NOMO-1 (cell line): ENCODE data around the gene DLG5.

Source experiments
- DNase-seq, 2 experiments: peaks; one replicate each; lab custom pipeline; 2025; ENCODE audit not compliant: unreplicated experiment in 2 of 2; lab: John Stamatoyannopoulos, UW

DLG5 gene

DNA sequence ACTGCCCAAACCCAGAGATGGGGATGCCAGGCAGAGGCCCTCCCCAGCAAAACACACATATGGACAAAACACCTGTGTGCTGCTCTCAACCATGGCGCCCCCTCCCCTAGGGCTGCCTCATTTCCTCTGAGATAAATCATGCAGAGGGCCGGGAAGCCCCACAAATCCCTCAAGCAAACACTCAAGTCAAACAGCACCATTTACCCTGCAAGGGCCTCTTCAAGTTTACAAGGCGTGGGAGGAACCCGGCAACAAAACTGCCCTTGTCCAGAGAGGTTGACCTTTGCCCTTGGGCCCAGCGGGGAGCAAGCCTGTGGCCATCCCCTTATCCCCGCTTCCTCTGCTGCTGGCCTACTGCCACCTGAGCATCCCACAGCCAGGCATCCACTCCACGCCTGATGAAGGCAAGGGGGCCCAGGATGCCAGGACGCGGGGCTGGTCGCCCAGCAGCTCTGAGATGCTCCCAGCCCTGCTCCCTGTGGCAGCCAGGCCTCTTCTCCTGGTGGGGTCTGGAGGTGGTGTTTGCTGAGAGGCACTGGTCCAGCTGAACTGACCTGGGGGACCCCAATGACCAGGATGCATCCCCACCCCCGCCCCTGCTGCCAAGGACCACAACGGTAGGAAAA lies 77.4 kb downstream of the DLG5 start:
- no peak for DNase-seq

DNA sequence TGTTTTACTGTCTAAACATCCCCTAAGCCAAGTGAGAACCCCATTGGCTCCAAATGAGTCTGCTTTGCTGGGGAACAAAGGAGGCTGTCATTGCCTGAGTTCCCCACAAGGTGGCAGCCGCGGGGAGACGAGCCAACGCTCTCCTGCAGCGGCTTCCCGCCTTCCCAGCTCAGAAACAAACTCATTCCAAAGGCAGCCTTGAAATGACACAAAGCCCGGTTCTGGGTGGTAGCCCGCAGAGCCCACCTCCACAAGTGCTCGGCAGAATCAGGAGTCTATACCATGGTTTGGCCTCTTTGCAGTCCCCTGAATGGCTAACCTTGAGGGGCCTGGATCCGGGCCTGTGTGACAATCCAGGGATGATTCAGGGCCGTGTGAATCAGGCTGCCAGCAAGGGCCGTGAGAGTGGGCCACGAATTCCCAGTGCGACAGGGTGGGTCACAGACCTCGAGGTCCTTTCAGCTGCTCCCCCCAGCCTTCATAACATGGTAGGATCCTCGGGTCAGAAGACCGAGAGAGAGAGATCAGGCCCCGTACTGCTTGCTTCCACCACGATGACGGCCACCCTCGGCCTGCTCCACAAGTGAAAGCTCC lies 79.7 kb downstream of the DLG5 start:
- DNase-seq: peak; percentile 7 to 26

DNA sequence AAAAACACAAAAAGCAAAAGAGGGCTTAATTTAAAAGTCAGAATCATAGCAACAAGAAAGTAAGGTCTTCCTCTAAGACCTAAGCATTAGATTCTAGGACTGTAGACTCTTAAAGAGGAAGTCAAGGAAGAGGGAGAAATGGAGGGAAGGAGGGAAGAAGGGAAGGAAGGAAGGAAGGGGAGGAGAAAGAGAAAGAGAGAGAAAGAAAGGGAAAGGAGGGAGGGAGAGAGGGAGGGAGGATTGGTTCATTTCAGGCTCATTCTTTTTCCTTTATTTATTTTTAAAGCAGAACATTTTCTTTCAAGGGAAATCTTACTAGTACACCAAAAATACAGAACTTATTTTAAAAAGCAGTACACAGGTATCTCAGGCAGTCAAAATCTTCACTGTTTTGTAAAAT lies 81.1 kb downstream of the DLG5 start:
- DNase-seq: no peak

DNA sequence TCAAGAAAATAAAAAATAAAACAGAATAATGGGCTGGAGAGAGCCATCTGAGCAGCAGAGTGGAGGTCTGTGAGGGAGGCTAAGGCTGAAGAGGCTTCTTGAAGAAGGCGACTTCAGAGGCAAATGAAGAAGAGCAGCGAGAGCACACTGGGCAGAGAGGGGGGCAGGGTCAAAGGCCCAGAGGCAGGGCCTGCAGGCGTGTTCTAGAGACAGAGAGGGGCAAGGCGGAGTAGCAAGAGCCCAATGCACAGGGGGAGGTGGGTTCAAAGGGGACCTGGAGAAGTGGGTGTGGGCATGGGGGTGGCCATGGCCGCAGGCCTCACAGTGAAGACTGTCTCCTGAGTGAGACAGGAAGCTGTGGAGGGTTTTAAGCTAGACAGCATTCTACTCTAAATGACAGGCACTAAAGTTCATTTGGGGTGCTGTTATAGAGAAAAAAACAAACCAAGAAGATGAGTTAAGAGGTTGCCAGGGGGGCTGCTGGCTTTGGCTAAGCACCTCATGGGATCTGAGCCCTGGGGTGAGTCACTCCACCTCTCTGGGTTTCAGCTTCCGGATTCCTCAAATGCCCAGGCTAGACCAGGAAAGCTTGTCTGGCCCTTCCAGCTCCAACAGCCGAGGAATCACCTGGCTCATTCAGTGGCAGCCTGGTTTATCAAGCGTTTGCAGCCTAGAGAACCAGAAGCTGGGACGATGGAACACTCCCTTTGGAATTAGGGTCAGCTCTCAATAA lies 81.7 kb downstream of the DLG5 start:
- no peak for DNase-seq

DNA sequence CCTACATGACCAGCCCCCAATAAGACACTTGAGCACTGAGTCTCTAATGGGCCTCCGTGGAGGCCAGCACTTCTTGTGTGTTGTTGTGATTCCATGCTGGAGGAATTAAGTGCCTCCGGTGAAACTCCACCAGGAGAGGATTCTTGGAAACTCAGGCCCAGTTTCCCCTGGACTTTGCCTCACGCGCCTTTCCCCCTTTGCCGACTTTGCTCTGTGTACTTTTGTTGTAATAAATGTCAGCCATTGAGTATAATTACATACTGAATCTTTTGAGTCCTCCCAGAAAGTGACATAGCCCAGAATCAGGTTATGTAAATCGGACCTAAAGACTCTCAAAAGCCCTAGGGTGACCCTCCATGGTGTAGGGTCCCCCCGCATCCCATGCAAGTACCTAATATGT lies 82.4 kb downstream of the DLG5 start:
- DNase-seq: no peak

DNA sequence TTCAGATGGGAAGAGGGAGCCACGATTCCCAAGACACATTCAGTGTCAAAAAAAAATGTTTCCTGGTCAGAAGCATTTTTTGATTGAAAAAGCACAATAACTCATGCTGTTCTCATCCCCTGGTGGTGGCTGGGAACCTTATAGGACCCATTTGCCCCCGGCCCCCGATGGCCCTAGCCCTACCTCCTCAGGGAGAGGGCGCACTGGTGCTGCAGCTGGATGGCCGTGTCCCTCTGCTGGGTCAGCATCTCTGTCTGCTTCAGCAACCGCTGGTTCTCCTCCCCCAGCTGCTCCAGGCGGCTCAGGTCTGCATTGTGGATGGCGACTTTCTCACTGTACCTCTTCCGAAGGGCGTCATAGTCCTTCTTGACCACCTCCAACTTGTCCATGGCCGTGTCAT lies 83.3 kb downstream of the DLG5 start:
- DNase-seq: no peak

DNA sequence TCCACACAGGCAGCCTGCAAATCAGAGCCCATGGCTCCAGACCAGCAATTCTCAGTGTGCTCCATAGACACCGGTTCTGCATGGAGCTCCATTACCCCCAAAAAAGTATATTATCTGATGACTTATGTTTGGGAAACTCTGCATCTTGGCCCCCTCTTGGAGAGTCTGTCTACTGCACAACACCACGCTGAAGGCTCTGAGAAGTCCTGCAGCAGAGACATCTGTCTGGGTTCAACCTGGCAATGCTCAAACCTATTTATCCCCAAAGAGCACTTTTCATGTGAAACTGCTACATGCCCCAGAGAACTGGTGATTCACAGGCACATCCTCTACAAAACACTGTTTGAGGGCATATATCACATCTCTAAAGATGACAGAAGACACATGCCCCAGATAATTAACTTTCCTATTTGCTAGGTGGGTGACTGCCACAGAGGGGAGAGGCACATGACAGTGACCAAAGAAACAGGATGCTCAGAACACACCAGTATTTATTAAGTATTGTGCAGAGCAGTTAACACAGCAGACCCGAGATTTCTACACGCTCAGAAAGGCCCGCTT lies 83.8 kb downstream of the DLG5 start:
- DNase-seq: no peak

DNA sequence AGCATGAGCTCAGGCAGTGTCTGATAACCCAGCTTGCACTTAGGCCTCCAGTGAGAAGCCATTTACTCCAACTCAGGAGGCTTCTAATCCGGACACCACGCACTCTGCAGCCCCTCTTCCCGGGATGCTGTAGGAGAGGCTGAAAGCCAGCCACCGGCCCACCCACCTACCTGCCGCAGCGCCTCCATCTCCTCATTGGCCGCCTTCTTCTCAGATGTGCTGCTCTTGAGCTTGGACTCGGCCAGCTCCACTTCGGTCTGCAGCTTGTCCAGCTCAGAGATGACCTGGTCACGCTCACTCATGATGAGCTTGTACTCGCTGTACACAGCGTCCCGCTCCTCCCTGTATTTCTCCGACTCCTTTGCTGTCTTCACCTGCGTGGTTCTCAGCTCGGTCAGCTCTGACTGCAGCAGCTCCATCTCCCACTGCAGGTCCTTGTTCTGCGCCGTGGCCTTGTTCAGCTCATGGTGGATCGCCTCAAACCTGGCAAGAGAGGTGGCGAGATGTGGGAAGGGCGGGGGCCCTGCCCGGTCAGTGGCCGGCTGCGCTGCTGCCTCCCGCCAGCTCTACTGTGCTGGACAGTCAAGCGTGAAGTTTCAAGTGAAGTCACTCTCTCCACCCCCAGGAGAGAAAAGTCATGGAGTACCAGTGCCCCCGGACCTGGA lies 84.7 kb downstream of the DLG5 start:
- DNase-seq: no peak

DNA sequence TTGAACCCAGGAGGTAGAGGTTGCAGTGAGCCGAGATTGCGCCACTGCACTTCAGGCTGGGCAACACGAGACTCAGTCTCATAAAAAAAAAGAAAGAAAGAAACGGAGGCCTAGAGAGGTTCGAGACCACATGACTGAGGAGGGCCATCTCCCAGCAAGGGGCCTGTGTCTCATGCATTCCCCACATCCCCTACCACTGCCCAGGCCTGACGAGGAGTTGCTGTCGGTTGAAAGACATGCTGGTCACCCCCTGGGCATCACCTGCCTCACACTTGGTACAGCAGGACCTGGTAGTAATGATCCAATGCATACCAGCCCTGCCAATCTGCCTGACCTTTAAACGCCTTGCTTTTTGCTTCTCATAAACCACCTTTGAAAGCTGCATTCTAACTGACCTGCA lies 85.9 kb downstream of the DLG5 start:
- DNase-seq: no peak

DNA sequence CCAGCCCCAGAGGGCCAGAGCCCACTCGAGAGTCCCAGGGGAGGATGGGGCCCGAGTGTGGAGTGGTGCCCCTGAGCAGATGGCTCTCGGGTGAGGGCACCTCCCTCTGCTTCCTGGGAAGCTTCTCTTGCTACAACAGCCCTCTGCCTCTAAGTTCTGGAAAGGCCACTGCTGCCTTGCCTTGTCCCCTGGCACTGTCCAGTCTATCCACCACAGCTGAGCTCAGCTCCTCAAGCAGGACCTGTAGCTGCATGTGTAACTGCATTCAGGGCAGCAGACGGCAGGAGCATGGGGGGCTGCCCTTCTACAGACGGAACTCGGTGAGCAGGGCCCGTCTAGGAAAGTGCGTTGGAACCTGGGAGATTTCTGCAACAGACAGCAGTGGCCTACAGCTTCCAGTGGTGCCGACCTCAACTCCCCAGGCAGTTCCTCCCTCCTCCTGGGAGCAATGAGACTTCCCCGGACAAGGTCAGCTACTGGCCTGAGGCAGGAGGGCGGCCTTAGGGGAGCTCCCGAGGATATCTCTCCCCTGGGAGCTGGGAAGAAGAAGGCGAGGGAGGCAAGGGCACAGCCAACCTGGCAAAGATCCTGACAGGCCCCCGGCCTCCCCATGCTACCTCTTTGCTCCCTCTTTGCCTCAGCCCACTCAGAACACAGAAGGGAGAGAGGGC lies 88.5 kb downstream of the DLG5 start:
- no peak for DNase-seq

DNA sequence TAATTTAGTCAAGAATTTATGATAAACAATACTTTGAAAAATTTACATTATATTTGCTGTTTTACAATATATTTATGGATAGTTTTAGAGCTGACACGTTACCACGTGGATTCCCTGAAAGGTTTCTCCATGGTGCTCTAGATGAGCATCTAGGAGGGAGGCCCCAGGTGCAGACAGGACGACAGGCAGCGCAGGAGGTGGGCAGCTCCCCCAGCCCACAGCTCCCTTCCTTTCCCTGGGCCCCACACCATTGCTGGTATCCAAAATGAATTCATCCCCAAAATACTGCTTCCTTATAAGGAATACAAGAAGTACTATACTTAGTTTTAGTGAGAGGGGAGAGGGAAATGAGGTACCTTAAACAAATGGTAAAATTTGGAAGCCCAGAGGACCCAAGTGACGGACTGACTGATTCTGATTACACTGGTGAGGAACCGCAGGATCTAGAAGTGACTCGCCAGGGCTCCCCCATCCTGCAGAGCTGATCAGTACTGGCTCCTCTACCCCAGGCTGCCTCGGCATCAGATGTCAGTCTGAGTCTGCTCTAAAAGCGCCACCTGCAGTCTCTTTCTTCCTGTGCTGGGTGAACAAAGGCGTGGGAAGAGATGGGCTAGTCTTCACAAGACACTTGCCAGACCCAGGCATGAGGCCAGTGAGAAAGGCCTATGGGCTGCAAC lies 89.2 kb downstream of the DLG5 start:
- DNase-seq: no peak

DNA sequence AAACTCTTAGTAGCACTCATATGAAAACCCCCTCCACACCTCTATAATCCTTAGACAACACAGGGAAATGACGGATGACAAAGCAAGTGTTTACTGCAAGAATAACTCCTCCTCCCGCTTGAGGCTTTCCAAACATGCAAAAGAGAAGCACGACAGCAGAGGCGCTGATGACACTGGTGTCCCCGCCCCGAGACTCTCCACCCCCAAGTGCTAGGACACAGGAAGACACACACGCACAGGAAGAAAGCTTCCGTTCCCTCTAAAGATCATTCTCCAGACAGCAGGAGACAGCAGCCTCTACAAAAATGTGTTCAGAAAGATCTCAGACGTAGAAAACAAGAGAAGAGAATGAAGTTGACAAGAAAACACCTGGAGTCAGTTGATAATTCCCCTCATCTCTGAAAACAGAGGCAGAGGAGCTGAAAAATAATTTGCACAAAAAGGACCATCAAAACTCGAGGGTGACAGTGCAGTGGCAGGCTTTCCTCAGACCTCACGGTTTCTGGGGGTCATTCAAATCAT lies 90.2 kb downstream of the DLG5 start:
- DNase-seq: peak; percentile 82 to 88

DNA sequence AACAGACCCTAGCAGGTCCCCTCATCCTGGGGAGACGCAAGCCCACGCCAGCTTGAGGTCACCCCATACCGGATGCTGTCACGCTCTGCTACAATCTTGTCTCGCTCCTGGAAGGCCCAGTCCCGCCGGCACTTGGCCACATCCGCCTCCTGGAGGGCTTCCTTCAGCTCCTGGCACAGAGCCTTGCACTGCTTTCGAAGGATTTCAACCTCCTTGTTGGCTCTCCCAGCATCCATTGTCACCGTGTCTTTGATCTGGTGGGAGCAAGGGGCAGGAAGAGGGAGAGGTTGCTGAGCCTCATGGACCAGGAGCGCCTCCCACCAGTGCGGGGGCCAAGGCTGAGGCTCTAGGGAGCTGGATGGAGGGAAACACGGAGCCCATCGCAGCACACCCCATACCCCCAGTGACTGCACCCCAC lies 90.9 kb downstream of the DLG5 start:
- DNase-seq: no peak

DNA sequence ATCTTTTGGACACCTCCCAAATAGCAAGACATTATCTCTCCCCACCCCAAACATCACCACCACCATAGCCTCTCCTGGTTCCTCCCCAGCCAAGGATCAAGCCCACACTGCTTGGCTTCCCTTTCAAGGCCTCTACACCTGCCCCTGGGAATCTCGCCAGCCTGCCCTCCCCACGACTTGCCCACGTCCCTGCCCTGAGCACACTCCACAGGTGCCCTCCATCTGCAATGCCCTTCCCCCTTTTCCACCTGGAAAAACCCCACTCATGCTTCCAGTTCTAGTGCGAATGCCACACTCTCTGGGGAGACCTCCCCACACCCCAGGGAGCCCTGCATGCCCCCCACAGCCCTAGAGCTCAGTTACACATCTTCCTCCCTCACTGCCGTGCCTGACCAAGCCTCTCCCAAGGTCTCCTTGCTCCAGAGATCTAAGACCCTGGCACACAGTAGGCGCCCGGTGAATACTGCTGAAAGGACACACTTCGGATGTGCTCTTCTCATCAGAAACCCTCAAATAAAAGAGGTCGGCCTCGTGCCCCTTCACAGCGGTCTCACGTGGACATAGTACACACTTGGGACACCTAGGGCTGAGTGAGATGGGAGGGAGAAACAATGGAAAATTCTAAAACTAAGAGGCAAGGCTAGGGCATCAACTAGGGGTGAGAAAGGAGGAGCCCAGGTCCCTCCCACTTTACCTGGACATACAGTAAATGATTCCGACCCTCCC lies 91.4 kb downstream of the DLG5 start:
- no peak for DNase-seq

DNA sequence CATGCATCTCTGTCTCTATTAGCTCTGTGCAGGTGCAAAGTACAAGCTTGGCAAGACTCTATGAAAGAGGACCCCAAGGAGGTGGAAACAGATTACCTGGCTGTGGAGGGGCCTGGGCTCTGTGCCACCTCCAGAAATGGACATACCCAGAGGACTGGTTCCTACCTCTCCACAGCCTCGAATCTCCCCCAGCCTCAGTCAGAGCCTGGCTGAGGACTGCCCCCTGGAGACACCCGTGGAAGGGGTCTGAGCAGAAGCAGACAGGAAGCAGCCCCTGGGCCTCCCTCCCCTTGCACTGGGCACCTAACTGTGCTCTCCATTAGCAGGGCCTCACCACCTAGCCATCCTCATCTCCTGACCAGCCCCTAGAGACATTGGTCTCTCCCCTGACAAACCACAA lies 92.0 kb downstream of the DLG5 start:
- no peak for DNase-seq

DNA sequence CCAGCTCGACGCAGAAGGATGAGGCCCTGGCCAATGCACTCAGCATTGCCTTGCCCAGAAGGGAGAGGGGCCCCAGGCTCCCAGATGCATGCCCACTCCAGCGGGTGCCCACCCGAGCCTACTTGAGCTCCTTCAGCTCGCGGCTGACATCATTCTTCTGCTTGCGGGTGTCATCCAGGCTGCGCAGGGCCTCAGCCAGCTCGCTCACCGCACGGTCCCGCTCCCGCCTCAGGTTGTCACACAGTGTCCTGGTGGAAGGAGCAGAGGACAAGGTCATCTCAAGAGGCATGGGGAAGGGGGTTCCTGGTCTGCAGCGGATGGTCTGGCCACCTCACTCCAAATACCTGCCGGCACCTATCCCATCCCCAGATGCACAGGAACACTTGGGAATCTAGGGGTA lies 92.8 kb downstream of the DLG5 start:
- no peak for DNase-seq

DNA sequence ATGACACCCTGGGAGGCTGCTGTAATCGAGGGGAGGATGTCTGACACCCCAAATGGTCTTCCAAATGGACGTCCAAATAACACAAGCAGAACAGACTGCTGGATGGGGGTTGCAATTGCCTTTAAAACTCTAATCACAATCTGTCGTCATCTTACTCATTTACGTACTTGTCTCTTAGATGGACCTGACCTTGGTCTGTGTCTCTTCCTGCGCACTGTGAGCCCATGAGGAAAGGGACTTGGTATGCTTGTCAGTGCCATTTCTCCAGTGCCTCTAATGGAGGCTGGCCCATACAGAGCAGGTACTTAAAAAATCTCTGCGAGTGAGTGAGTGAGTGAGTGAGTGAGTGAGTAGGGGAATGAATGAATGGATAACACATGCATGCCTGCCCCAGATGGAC lies 93.3 kb downstream of the DLG5 start:
- no peak for DNase-seq

DNA sequence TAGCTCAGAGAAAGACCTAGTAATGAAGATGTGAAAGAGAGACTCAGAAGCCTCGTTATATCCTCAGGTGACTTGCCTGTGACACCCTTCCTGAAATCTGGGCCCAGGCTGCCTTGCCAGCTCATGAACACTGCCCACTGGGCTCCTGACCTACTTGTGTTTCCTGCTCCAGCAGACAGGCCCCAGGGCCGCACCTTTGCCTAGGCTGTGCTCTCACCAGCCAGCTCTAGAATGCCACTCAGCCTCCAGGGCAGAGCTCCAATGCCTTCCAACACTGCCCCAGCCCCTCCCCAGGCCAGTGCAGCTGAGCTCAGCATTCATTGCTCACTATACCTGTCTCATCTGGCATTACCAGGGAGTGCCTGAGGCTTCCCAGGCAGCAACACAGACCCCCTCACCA lies 94.3 kb downstream of the DLG5 start:
- no peak for DNase-seq

DNA sequence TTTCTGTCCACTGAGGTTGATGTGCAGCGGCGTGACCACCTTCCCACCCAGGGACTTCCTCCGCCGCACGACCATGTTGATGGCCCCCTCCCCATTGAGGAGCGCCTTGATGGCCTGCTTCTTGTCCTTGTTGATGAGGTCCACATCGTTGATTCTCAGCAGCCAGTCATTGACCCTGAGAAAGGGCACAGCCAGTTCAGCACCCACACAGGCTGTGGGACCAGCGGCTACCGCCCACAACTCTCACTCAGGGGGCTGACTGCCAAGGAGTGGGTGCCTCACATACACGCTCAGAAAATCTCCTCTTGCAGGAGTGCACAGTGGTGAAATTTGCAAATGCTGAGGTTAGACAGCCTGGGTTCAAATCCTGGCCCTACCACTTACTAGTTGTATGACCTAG lies 97.2 kb downstream of the DLG5 start:
- DNase-seq: no peak

DNA sequence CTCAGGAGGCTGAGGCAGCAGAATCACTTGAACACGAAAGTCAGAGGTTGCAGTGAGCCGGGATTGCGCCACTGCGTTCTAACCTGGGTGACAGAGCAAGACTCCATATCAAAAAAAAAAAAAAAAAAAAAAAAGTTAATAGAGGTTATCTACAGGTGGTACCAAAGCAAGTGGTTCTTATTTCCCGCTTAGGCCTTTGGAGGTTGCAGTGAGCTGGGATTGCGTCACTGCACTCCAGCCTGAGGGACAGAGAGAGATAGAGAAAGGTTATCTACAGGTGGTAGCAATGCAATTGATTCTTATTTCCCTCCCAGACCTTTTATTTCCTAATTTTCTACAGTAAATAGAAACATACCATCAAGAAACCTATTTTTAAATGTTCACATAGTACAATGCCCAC lies 98.2 kb downstream of the DLG5 start:
- DNase-seq: no peak
